H9 (cell line): ENCODE measurements around the gene VWDE. TPM values are rescaled to one million over a fixed set of nuclear protein-coding genes. Genes with fewer than 3 reads are reported as not detected.

ENCODE experiments used
- DNase-seq: peaks from one replicate; pipeline ENCODE4 v3.0.0-alpha.2; 2017
- H2AFZ ChIP-seq: one replicate; pipeline ENCODE4 v1.6.1; 2013; ENCODE audit warnings: mild to moderate bottlenecking, low read length, control low read depth, moderate library complexity
- H2AK5ac ChIP-seq: 2 replicates; pipeline ENCODE4 v1.6.1; 2013; ENCODE audit warnings: low read length, control low read depth, mixed read lengths; ENCODE audit not compliant: insufficient read length
- H2BK120ac ChIP-seq: one replicate; pipeline ENCODE4 v1.6.1; 2013; ENCODE audit warnings: low read depth, mild to moderate bottlenecking, low read length, control low read depth, inconsistent platforms; ENCODE audit not compliant: poor library complexity, severe bottlenecking
- H2BK12ac ChIP-seq: 2 replicates; pipeline ENCODE4 v1.6.1; 2013; ENCODE audit warnings: low read length, control low read depth, mixed read lengths, low read depth; ENCODE audit not compliant: insufficient read length
- H2BK15ac ChIP-seq: 2 replicates; pipeline ENCODE4 v1.6.1; 2013; ENCODE audit warnings: low read depth, low read length, control low read depth
- H2BK20ac ChIP-seq: one replicate; pipeline ENCODE4 v1.6.1; 2013; ENCODE audit warnings: low read depth, mild to moderate bottlenecking, low read length, control low read depth, inconsistent platforms; ENCODE audit not compliant: poor library complexity, severe bottlenecking
- H2BK5ac ChIP-seq: 2 replicates; pipeline ENCODE4 v1.6.1; 2013; ENCODE audit warnings: low read length, control low read depth, mixed read lengths; ENCODE audit not compliant: insufficient read length
- H3K14ac ChIP-seq: 2 replicates; pipeline ENCODE4 v1.6.1; 2013; ENCODE audit warnings: low read length, control low read depth; ENCODE audit not compliant: insufficient read depth
- H3K18ac ChIP-seq: 2 replicates; pipeline ENCODE4 v1.6.1; 2013; ENCODE audit warnings: low read depth, mild to moderate bottlenecking, mixed read lengths, low read length, control low read depth; ENCODE audit not compliant: insufficient read length
- H3K23ac ChIP-seq: 2 replicates; pipeline ENCODE4 v1.6.1; 2013; ENCODE audit warnings: low read length, control low read depth, mixed read lengths, low read depth; ENCODE audit not compliant: insufficient read length
- H3K23me2 ChIP-seq: 2 replicates; pipeline ENCODE4 v1.6.1; 2013; ENCODE audit warnings: low read depth, mild to moderate bottlenecking, mixed read lengths, low read length, control low read depth; ENCODE audit not compliant: insufficient read length, poor library complexity, severe bottlenecking
- H3K27ac ChIP-seq: 2 replicates; pipeline ENCODE4 v1.5.1; 2013; ENCODE audit warnings: low read length, control low read depth, mixed read lengths, low read depth; ENCODE audit not compliant: insufficient read length
- H3K27me3 ChIP-seq: 2 replicates; pipeline ENCODE4 v1.6.1; 2013; ENCODE audit warnings: low read length, control low read depth, inconsistent platforms; ENCODE audit not compliant: insufficient read depth
- H3K4ac ChIP-seq: 2 replicates; pipeline ENCODE4 v1.6.1; 2013; ENCODE audit warnings: low read depth, mild to moderate bottlenecking, control low read depth, inconsistent platforms, low read length, moderate library complexity
- H3K4me1 ChIP-seq: 2 replicates; pipeline ENCODE4 v1.6.1; 2013; ENCODE audit warnings: low read length, control low read depth, inconsistent platforms; ENCODE audit not compliant: insufficient read depth
- H3K4me2 ChIP-seq: 2 replicates; pipeline ENCODE4 v1.6.1; 2013; ENCODE audit warnings: low read length, control low read depth, mixed read lengths; ENCODE audit not compliant: insufficient read length, insufficient read depth
- H3K56ac ChIP-seq: 2 replicates; pipeline ENCODE4 v1.6.1; 2013; ENCODE audit warnings: low read depth, mild to moderate bottlenecking, mixed read lengths, low read length, control low read depth; ENCODE audit not compliant: insufficient read length
- H3K79me1 ChIP-seq: 2 replicates; pipeline ENCODE4 v1.6.1; 2013; ENCODE audit warnings: low read depth, mild to moderate bottlenecking, moderate library complexity, low read length, control low read depth, inconsistent platforms; ENCODE audit not compliant: insufficient read depth, poor library complexity, severe bottlenecking
- H3K79me2 ChIP-seq: 2 replicates; pipeline ENCODE4 v1.6.1; 2013; ENCODE audit warnings: low read length, control low read depth, inconsistent platforms; ENCODE audit not compliant: insufficient read depth
- H3K9ac ChIP-seq: 2 replicates; pipeline ENCODE4 v1.6.1; 2013; ENCODE audit warnings: low read length, control low read depth, mixed read lengths; ENCODE audit not compliant: insufficient read length; ENCODE audit errors: extremely low read depth
- H3K9me3 ChIP-seq: one replicate; pipeline ENCODE4 v1.6.1; 2013; ENCODE audit warnings: low read depth, low read length, inconsistent platforms; ENCODE audit not compliant: control insufficient read depth
- H3T11ph ChIP-seq: one replicate; pipeline ENCODE4 v1.6.1; 2013; ENCODE audit warnings: mild to moderate bottlenecking, low read length, control low read depth, inconsistent platforms
- H4K20me1 ChIP-seq: one replicate; pipeline ENCODE4 v1.6.1; 2013; ENCODE audit not compliant: control insufficient read depth, insufficient read length, insufficient read depth
- H4K5ac ChIP-seq: 2 replicates; pipeline ENCODE4 v1.6.1; 2013; ENCODE audit warnings: low read depth, mild to moderate bottlenecking, mixed read lengths, low read length, control low read depth; ENCODE audit not compliant: insufficient read length
- H4K8ac ChIP-seq: replicated peaks from 2 replicates; pipeline ENCODE4 v1.6.1; 2013; ENCODE audit warnings: low read length, control low read depth, mixed read lengths, low read depth; ENCODE audit not compliant: insufficient read length
- H4K91ac ChIP-seq: 2 replicates; pipeline ENCODE4 v1.6.1; 2013; ENCODE audit warnings: low read depth, mild to moderate bottlenecking, moderate library complexity, mixed read lengths, low read length, control low read depth; ENCODE audit not compliant: insufficient read length
- H3K27ac Mint-ChIP-seq, 3 experiments: 2 replicates in 2 of 3; 3 replicates in 1 of 3; pipeline ENCODE4 v1.8.0; 2020 to 2021; ENCODE audit warnings: mixed read lengths in 3 of 3, mild to moderate bottlenecking in 1 of 3, moderate library complexity in 1 of 3
- H3K27me3 Mint-ChIP-seq: 2 replicates; pipeline ENCODE4 v1.8.0; 2021; ENCODE audit warnings: low read depth, mild to moderate bottlenecking, moderate library complexity, mixed read lengths
- H3K36me3 Mint-ChIP-seq, 3 experiments: 2 replicates in 2 of 3; 3 replicates in 1 of 3; pipeline ENCODE4 v1.8.0; 2020 to 2021; ENCODE audit warnings: low read depth in 3 of 3, mixed read lengths in 3 of 3; ENCODE audit not compliant: insufficient read depth in 1 of 3
- H3K4me1 Mint-ChIP-seq, 2 experiments: 2 replicates each; pipeline ENCODE4 v1.8.0; 2020; ENCODE audit warnings: mixed read lengths in 2 of 2
- H3K4me3 Mint-ChIP-seq, 2 experiments: 2 replicates in 1 of 2; 3 replicates in 1 of 2; pipeline ENCODE4 v1.8.0; 2020 to 2021; ENCODE audit warnings: mild to moderate bottlenecking in 2 of 2, mixed read lengths in 2 of 2, moderate library complexity in 1 of 2
- H3K9me3 Mint-ChIP-seq, 2 experiments: 2 replicates in 1 of 2; 3 replicates in 1 of 2; pipeline ENCODE4 v1.8.0; 2020; ENCODE audit warnings: mild to moderate bottlenecking in 2 of 2, mixed read lengths in 2 of 2, moderate library complexity in 1 of 2
- WGBS: extraction: QIAGEN DNeasy Blood & Tissue Kit; methylation state at CpG from one replicate; pipeline ENCODE4 v1.1.7; 2013; ENCODE audit warnings: missing lambda C conversion rate, low lambda C conversion rate, mixed read lengths; ENCODE audit not compliant: insufficient read length; ENCODE audit errors: extremely low coverage; 5-methylcytosine and 5-hydroxymethylcytosine counted together
- total RNA-seq: library from RNA; stranded (reverse); gene quantifications from 2 replicates; pipeline ENCODE4 v1.2.1, GENCODE V29; 2021
- TF ChIP-seq, protein P1 (sequence below): fragments of 200-600 bp; sonication (generic); conservative IDR thresholded peaks from 3 replicates; pipeline ENCODE4 v1.8.0; 2021; ENCODE audit warnings: antibody characterized with exemption, mild to moderate bottlenecking

The VWDE gene
- total RNA-seq, 1 experiment from 2014 or later, result 18.1 TPM

DNA sequence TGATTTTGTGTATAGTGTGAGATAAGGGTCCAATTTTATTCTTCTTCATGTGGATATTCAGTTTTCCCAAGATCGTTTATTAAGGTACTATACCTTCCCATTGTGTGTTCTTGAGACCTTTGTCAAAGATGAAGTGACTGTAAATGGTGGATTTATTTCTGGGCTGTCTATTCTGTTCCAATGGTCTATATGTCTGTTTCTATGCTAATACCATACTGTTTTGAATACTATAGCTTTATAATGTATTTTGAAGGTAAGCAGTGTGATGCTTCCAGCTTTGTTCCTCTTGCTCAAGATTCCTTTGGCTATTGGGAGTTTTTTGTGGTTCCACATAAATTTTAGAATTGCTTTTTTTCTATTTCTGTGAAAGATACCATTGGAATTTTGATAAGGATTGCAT, 8.7 kb upstream of the VWDE start:
- TF ChIP-seq, protein P1, sequence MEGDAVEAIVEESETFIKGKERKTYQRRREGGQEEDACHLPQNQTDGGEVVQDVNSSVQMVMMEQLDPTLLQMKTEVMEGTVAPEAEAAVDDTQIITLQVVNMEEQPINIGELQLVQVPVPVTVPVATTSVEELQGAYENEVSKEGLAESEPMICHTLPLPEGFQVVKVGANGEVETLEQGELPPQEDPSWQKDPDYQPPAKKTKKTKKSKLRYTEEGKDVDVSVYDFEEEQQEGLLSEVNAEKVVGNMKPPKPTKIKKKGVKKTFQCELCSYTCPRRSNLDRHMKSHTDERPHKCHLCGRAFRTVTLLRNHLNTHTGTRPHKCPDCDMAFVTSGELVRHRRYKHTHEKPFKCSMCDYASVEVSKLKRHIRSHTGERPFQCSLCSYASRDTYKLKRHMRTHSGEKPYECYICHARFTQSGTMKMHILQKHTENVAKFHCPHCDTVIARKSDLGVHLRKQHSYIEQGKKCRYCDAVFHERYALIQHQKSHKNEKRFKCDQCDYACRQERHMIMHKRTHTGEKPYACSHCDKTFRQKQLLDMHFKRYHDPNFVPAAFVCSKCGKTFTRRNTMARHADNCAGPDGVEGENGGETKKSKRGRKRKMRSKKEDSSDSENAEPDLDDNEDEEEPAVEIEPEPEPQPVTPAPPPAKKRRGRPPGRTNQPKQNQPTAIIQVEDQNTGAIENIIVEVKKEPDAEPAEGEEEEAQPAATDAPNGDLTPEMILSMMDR, result no peak
- Histone ChIP-seq H3K4ac (no peak overlapping the region), H3K23ac (no peak overlapping the region), H3K4me2 (no peak overlapping the region), H3K9ac (no peak overlapping the region), H3K79me2 (no peaks in the 10 kb centered on the region), H3K4me1 (peaks cover 2% of the 10 kb centered on the region; the same call in 1 of the 2 replicates), H2BK20ac (no peak overlapping the region), H3K56ac (no peak overlapping the region), H2BK12ac (no peak overlapping the region), H3K14ac (no peak overlapping the region), H3K79me1 (no peaks in the 10 kb centered on the region), H3K18ac (no peak overlapping the region), H2AFZ (no peak overlapping the region), H2BK5ac (no peak overlapping the region), H3K9me3 (no peaks in the 10 kb centered on the region), H4K20me1 (no peaks in the 10 kb centered on the region), H4K5ac (no peak overlapping the region), H3T11ph (no peak overlapping the region), H3K27me3 (no peaks in the 10 kb centered on the region), H3K27ac (no peak overlapping the region), H4K91ac (no peak overlapping the region), H3K23me2 (no peaks in the 10 kb centered on the region), H4K8ac (no peak overlapping the region), H2BK15ac (no peak overlapping the region), H2BK120ac (no peak overlapping the region), H2AK5ac (no peak overlapping the region)
- no peaks in the 10 kb centered on the region for H3K27me3 Mint-ChIP-seq
- no peak overlapping the region for H3K4me3 Mint-ChIP-seq
- H3K9me3 Mint-ChIP-seq, result peaks cover 10 to 15% of the 10 kb centered on the region in 2 experiments; a peak in 3 of 5 replicates
- peaks cover 0 to 19% (median 3%) of the 10 kb centered on the region in 3 experiments; a peak in 4 of 7 replicates for H3K36me3 Mint-ChIP-seq
- H3K4me1 Mint-ChIP-seq, result peaks cover 19 to 20% of the 10 kb centered on the region in 2 experiments
- DNase-seq, result no peak
- WGBS, result no CpG with 5 or more reads among the region's 1 CpG
- no peak overlapping the region for H3K27ac Mint-ChIP-seq
